ENCODE results near the gene TPK1.

GRCh38 chr7:144729226-144729625 is 106.6 kb downstream of the TPK1 start:
- TF ChIP-seq POLR2AphosphoS5 (IDR thresholded peaks at IDR 0.05) (no peak), CTCF (IDR thresholded peaks at IDR 0.05) (no peak)

Measured in upper lobe of left lung (tissue), 4 donors.